HFFc6 (cell line): ENCODE data around the gene TDRD7. TPM values are rescaled to one million over a fixed set of nuclear protein-coding genes. Genes with fewer than 3 reads are reported as not detected.

Source experiments
- DNase-seq: peaks from one replicate; pipeline ENCODE4 v3.0.0-alpha.2; 2018
- H3K27ac Mint-ChIP-seq: 2 replicates; pipeline ENCODE4 v1.8.0; 2020; ENCODE audit warnings: mild to moderate bottlenecking, mixed read lengths
- H3K27me3 Mint-ChIP-seq: 2 replicates; pipeline ENCODE4 v1.8.0; 2021; ENCODE audit warnings: mild to moderate bottlenecking, moderate library complexity, mixed read lengths; ENCODE audit not compliant: insufficient read depth
- H3K36me3 Mint-ChIP-seq: 2 replicates; pipeline ENCODE4 v1.8.0; 2021; ENCODE audit warnings: low read depth, mixed read lengths
- H3K4me1 Mint-ChIP-seq: 2 replicates; pipeline ENCODE4 v1.8.0; 2020; ENCODE audit warnings: low read depth, mixed read lengths
- H3K4me3 Mint-ChIP-seq: 2 replicates; pipeline ENCODE4 v1.8.0; 2020; ENCODE audit warnings: mild to moderate bottlenecking, moderate library complexity, mixed read lengths
- H3K9me3 Mint-ChIP-seq: 2 replicates; pipeline ENCODE4 v1.8.0; 2020; ENCODE audit warnings: mild to moderate bottlenecking, mixed read lengths
- CTCF ChIP-seq: fragments of 200-600 bp; sonication (generic); IDR thresholded peaks from 2 replicates; pipeline ENCODE4 v1.5.0; 2021; ENCODE audit warnings: antibody characterized with exemption, mild to moderate bottlenecking
- total RNA-seq, 6 experiments: library from RNA; stranded (reverse); fragmentation: NEBNext Ultra II Directional; extraction: Animal tissue kit (Norgen Biotek cat#: 25700); gene quantifications; 2 replicates in 1 of 6; 3 replicates in 5 of 6; pipeline ENCODE4 v1.2.3, GENCODE V29; 2021

Gene TDRD7
- total RNA-seq, 6 experiments from 2014 or later, result 8.2 to 10.5 (median 9.0) TPM

- H3K27ac Mint-ChIP-seq, result no peak overlapping the region
- H3K4me3 Mint-ChIP-seq, result no peak overlapping the region
- no peaks in the 10 kb centered on the region for H3K36me3 Mint-ChIP-seq
- no peaks in the 10 kb centered on the region for H3K9me3 Mint-ChIP-seq
- no peak for DNase-seq
- H3K27me3 Mint-ChIP-seq, result peaks cover 4% of the 10 kb centered on the region
- peaks cover 17% of the 10 kb centered on the region for H3K4me1 Mint-ChIP-seq
- TF ChIP-seq CTCF, result no peak
Observed at GRCh38 chr9:97508852-97509251, 97.0 kb downstream of the TDRD7 start.

GRCh38 chr9:97510797-97511654 is 99.1 kb downstream of the TDRD7 start:
- Mint-ChIP-seq H3K36me3 (no peaks in the 10 kb centered on the region), H3K27me3 (peaks cover 10% of the 10 kb centered on the region), H3K4me3 (peak overlapping the region; percentile 29; the same call in 1 of the 2 replicates), H3K4me1 (peaks cover 17% of the 10 kb centered on the region), H3K9me3 (no peaks in the 10 kb centered on the region), H3K27ac (peak overlapping the region; percentile 58; the same call in 1 of the 2 replicates)
- TF ChIP-seq CTCF, result no peak
- DNase-seq, result peak; percentile 79

GRCh38 chr9:97511655-97512427 is 99.9 kb downstream of the TDRD7 start:
- H3K9me3 Mint-ChIP-seq, result no peaks in the 10 kb centered on the region
- no peaks in the 10 kb centered on the region for H3K36me3 Mint-ChIP-seq
- peaks cover 24% of the 10 kb centered on the region for H3K4me1 Mint-ChIP-seq
- peak overlapping the region; percentile 51; the same call in 1 of the 2 replicates for H3K27ac Mint-ChIP-seq
- peaks cover 19% of the 10 kb centered on the region for H3K27me3 Mint-ChIP-seq
- H3K4me3 Mint-ChIP-seq, result no peak overlapping the region
- TF ChIP-seq CTCF, result no peak
- no peak for DNase-seq

- no peak for TF ChIP-seq CTCF
- no peak overlapping the region for H3K27ac Mint-ChIP-seq
- DNase-seq, result no peak
- peaks cover 21% of the 10 kb centered on the region for H3K27me3 Mint-ChIP-seq
- no peaks in the 10 kb centered on the region for H3K36me3 Mint-ChIP-seq
- H3K9me3 Mint-ChIP-seq, result no peaks in the 10 kb centered on the region
- no peak overlapping the region for H3K4me3 Mint-ChIP-seq
- H3K4me1 Mint-ChIP-seq, result peaks cover 29% of the 10 kb centered on the region
Observed at GRCh38 chr9:97512966-97513560, 101.2 kb downstream of the TDRD7 start.

- no peak overlapping the region for H3K4me3 Mint-ChIP-seq
- no peak overlapping the region for H3K27ac Mint-ChIP-seq
- H3K27me3 Mint-ChIP-seq, result peaks cover 20% of the 10 kb centered on the region
- no peaks in the 10 kb centered on the region for H3K9me3 Mint-ChIP-seq
- TF ChIP-seq CTCF, result no peak
- DNase-seq, result no peak
- no peaks in the 10 kb centered on the region for H3K36me3 Mint-ChIP-seq
- H3K4me1 Mint-ChIP-seq, result peaks cover 43% of the 10 kb centered on the region
Observed at GRCh38 chr9:97514531-97514930, 102.6 kb downstream of the TDRD7 start.
